Body of pancreas (tissue), 4 donors: ENCODE measurements around the gene RPS19BP1.

ENCODE experiments used
- POLR2A ChIP-seq, 3 donors: fragments of 450-650 bp; IDR thresholded peaks; one replicate each; pipeline ENCODE4 v1.6.1; 2016; ENCODE audit warnings: antibody characterized with exemption in 3 of 3, mild to moderate bottlenecking in 2 of 3
- TF ChIP-seq, protein P1 (sequence below), 7 experiments: fragments of 450-650 bp in 4 of 7; fragments of 200-600 bp in 3 of 7; sonication (generic) in 3 of 7; IDR thresholded peaks; one replicate each; pipeline ENCODE4 v1.5.1; 2016 to 2019; ENCODE audit warnings: antibody characterized with exemption in 7 of 7

DNA sequence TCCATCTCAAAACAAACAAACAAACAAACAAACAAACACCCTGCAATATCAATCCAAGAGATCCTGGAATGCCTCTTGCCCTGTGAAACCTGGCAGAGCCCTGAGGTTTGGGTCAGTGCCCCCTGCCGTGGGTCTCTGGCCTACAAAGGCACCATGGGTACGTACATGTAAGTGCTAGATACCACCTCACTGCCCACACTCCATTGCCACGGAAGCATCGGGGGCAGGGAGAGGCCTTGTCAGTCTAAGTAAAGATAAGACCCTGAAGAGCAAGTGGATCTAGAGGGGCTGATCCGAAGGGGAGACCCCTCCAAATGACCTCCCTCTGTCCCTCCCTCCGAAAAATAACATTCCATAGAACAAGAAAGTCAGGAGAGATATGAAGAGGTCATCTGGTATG, 32.4 kb downstream of the RPS19BP1 start:
- TF ChIP-seq, protein P1, sequence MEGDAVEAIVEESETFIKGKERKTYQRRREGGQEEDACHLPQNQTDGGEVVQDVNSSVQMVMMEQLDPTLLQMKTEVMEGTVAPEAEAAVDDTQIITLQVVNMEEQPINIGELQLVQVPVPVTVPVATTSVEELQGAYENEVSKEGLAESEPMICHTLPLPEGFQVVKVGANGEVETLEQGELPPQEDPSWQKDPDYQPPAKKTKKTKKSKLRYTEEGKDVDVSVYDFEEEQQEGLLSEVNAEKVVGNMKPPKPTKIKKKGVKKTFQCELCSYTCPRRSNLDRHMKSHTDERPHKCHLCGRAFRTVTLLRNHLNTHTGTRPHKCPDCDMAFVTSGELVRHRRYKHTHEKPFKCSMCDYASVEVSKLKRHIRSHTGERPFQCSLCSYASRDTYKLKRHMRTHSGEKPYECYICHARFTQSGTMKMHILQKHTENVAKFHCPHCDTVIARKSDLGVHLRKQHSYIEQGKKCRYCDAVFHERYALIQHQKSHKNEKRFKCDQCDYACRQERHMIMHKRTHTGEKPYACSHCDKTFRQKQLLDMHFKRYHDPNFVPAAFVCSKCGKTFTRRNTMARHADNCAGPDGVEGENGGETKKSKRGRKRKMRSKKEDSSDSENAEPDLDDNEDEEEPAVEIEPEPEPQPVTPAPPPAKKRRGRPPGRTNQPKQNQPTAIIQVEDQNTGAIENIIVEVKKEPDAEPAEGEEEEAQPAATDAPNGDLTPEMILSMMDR (IDR thresholded peaks at IDR 0.05) = no peak
- TF ChIP-seq POLR2A (IDR thresholded peaks at IDR 0.05) = no peak
